Measurements from ENCODE around the gene CES5A. TPM values are rescaled to one million over a fixed set of nuclear protein-coding genes. Genes with fewer than 3 reads are reported as not detected.

CES5A gene
- total RNA-seq, 4 donors from 2014 or later = not detected

GRCh38 chr16:55824473-55825000 lies 50.6 kb downstream of the CES5A start:
- Histone ChIP-seq H3K4me1 (no peaks in the 10 kb centered on the region), H3K27ac (replicated peaks in 1 of 4) (no peak overlapping the region), H3K9me3 (no peaks in the 10 kb centered on the region), H3K36me3 (peaks cover 0 to 4% (median 0%) of the 10 kb centered on the region in 4 donors), H3K27me3 (peaks cover 0 to 29% (median 0%) of the 10 kb centered on the region in 4 donors), H3K4me3 (no peak overlapping the region)
- 84% methylated on average over 4 of the region's 4 CpGs for WGBS
- no peak for DNase-seq (ENCODE audit: extremely low spot score)
- TF ChIP-seq CTCF (IDR thresholded peaks at IDR 0.05) (no peak), POLR2A (IDR thresholded peaks at IDR 0.05; ENCODE audit: low read depth) (no peak), EP300 (IDR thresholded peaks at IDR 0.05) (no peak), POLR2AphosphoS5 (IDR thresholded peaks at IDR 0.05) (no peak)
- intact Hi-C loops (cut with DNase I) = no loop called here

DNA sequence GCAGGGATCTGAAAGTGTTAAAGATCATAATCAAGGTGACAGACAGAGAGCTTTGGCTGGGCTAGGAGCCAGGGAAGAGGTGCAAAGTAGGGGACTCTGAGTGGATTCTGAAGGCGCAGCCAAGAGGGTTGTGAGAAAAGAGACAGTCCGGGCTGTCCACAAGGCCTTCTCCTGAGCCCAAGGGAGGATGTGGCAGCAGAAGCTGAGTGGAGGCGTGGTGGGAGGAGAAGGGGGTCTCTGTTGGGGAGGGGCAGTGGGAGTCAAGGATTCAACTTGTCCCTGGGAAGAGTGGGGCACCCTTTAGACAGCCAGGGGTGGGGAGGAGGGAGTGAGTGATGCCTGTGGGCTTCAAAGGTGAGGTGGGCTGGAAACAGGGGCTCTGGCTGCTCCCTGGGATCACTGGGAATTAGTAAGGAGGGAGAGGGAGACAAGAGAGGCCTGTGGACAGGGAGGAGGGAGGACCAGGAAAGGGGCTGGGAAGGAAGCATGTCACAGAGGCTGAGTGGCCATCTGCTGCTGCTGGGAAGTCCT lies 52.8 kb downstream of the CES5A start:
- no peaks in the 10 kb centered on the region for H3K9me3 ChIP-seq
- WGBS = 60% methylated on average over 3 of the region's 3 CpGs
- peaks cover 0 to 23% (median 0%) of the 10 kb centered on the region in 4 donors for H3K27me3 ChIP-seq
- no peak for TF ChIP-seq POLR2AphosphoS5 (IDR thresholded peaks at IDR 0.05)
- TF ChIP-seq POLR2A (IDR thresholded peaks at IDR 0.05; ENCODE audit: low read depth) = no peak
- no peak for TF ChIP-seq CTCF (IDR thresholded peaks at IDR 0.05)
- no peak for TF ChIP-seq EP300 (IDR thresholded peaks at IDR 0.05)
- H3K36me3 ChIP-seq = peaks cover 0 to 4% (median 0%) of the 10 kb centered on the region in 4 donors
- intact Hi-C loops (cut with DNase I) = no loop called here
- H3K27ac ChIP-seq (replicated peaks in 1 of 4) = no peak overlapping the region
- H3K4me3 ChIP-seq = no peak overlapping the region
- no peak for DNase-seq (ENCODE audit: extremely low spot score)
- H3K4me1 ChIP-seq = no peaks in the 10 kb centered on the region

DNA sequence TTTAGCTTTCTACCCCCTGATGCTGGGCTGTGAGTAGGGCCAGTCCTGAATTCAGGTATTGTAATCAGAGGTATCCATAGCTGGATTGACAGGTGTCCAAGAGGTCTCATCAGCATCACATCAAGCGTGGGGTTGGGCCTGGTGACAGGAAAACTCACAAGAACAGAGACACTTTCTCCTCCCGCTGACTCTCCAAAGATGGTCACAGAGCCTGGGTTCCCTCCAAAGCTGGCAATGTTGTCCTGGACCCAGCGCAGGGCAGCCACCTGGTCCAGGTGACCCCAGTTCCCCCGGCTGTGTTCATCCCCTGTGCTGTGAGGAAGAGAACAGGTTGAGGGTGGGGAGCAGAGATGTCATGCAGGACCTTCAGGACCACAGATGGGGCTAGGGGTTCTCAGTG lies 54.0 kb downstream of the CES5A start:
- WGBS = 80% methylated on average over 4 of the region's 4 CpGs
- Histone ChIP-seq H3K36me3 (peaks cover 0 to 4% (median 0%) of the 10 kb centered on the region in 4 donors), H3K4me3 (no peak overlapping the region), H3K27ac (replicated peaks in 1 of 4) (no peak overlapping the region), H3K4me1 (no peaks in the 10 kb centered on the region), H3K27me3 (peaks cover 0 to 23% (median 0%) of the 10 kb centered on the region in 4 donors), H3K9me3 (no peaks in the 10 kb centered on the region)
- TF ChIP-seq POLR2AphosphoS5 (IDR thresholded peaks at IDR 0.05) (no peak), EP300 (IDR thresholded peaks at IDR 0.05) (no peak), CTCF (IDR thresholded peaks at IDR 0.05) (no peak), POLR2A (IDR thresholded peaks at IDR 0.05; ENCODE audit: low read depth) (no peak)
- intact Hi-C loops (cut with DNase I) = no loop called here
- no peak for DNase-seq (ENCODE audit: extremely low spot score)

- H3K4me3 ChIP-seq = no peak overlapping the region
- no peaks in the 10 kb centered on the region for H3K9me3 ChIP-seq
- WGBS = 90% methylated on average over 3 of the region's 3 CpGs
- H3K27me3 ChIP-seq = peaks cover 0 to 23% (median 0%) of the 10 kb centered on the region in 4 donors
- H3K4me1 ChIP-seq = no peaks in the 10 kb centered on the region
- peaks cover 0 to 4% (median 0%) of the 10 kb centered on the region in 4 donors for H3K36me3 ChIP-seq
- no peak for TF ChIP-seq CTCF (IDR thresholded peaks at IDR 0.05)
- no peak for TF ChIP-seq EP300 (IDR thresholded peaks at IDR 0.05)
- TF ChIP-seq POLR2AphosphoS5 (IDR thresholded peaks at IDR 0.05) = no peak
- TF ChIP-seq POLR2A (IDR thresholded peaks at IDR 0.05; ENCODE audit: low read depth) = no peak
- no peak overlapping the region for H3K27ac ChIP-seq (replicated peaks in 1 of 4)
- intact Hi-C loops (cut with DNase I) = no loop called here
- no peak for DNase-seq (ENCODE audit: extremely low spot score)
These were observed 54.6 kb downstream of the CES5A start for GRCh38 chr16:55820615-55821014.
